HT1080 (cell line): Measurements from ENCODE around the gene SCYGR4. TPM values are rescaled to one million over a fixed set of nuclear protein-coding genes. Genes with fewer than 3 reads are reported as not detected.
"Not testable (repeated sequence)": the region's sequence is repeated elsewhere in the genome, so short reads cannot be mapped to it uniquely, and the experiment has no call there.

Experiments used
- DNase-seq: peaks from one replicate; pipeline ENCODE4 v3.0.0-alpha.2; 2015; ENCODE audit warnings: low read depth
- polyA plus RNA-seq, 2 experiments: library from polyadenylated mRNA; depleted of rRNA; stranded (reverse); fragments of >200 nt; gene quantifications; 2 replicates each; pipeline ENCODE4 v1.2.3, GENCODE V29; 2015
- total RNA-seq: library from RNA; depleted of rRNA; stranded (reverse); fragments of >200 nt; shearing (Covaris generic); gene quantifications from 2 replicates; pipeline ENCODE4 v1.2.3, GENCODE V29; 2014; rRNA removed

SCYGR4 gene
- not detected in 2 replicates for total RNA-seq
- polyA plus RNA-seq (2015; cell fraction: cytosol; rRNA removed): not detected in 2 replicates
- not detected in 2 replicates for polyA plus RNA-seq (2015; cell fraction: nucleus; rRNA removed)

DNA sequence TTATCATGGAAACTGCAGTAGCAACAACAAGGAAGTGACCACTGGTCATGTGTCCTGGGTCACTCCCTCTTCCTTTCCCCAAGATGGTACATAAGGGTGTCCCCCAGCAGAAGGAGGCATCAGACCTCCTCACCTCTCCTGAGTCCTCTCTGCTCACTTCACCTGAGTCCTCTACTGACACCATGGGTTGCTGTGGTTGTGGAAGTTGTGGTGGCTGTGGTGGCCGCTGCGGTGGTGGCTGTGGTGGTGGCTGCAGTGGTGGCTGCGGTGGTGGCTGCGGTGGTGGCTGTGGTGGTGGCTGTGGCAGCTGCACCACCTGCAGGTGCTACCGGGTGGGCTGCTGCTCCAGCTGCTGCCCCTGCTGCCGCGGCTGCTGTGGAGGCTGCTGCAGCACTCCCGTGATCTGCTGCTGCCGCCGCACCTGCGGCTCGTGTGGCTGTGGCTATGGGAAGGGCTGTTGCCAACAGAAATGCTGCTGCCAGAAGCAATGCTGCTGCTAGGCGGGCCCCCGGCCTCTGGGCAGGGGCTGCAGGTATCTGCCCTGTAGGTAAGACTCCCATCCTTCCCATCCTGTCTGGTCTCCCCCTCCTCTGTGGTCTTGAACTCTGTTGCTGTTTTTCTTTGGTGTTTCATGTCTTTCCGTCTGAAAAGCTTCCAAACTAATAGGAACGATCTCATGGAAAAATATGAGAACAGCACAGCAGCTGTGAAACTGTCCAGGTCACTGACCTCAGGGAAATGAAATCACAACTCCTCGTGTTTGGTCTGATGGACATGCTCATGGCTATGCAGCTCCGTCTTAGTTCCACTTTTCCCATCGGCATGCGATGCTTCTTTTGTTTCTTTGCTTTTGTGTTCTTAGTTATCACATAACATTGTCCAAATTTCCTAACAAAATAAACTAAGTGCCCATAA lies at the start of gene SCYGR4:
Gene SCYGR4 (plus strand): TSS at position 183 of the 915 bp plus-strand sequence. CDS start 0 bp downstream, at position 183.
- no peak for DNase-seq

DNA sequence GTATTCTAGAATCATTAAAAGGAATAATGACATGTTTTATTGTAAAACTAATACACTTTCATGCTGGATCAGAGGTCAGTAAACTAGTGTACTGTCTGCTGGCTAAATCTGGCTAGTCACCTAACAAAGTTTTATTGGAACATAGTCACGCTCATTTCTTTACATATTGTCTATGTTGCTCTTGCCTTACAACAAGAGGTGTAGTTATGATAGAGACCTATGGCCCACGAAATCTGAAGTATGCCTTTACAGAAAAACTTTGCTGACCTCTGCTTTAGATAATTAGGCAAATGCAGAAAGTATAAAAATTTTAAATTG lies 48.5 kb upstream of the SCYGR4 start:
- DNase-seq: no peak

- no peak for DNase-seq
Observed at GRCh38 chr2:227570615-227571014, 46.7 kb upstream of the SCYGR4 start.

GRCh38 chr2:227576110-227576509 lies 41.2 kb upstream of the SCYGR4 start:
- DNase-seq: no peak

- DNase-seq: no peak
Observed at GRCh38 chr2:227576812-227577211, 40.5 kb upstream of the SCYGR4 start.

DNA sequence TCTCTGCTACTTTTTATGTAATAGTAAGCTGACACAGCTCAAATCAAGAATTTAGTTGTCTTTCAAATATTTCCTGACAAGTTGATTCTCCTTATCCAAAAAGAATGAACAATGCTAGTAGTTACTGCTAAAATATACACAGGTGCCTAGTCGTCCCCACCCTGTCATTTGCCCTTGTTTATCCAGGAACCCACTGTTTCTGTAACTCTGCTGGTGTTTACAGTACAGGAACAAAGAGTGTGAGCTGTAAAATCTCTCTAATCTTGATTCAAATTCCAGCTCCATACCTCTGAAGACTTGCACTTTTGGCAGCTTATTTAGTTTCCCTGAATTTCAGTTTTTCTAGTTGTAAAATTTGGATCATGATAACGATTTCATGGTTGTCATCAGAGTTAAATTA lies 39.7 kb upstream of the SCYGR4 start:
- DNase-seq: no peak

- no peak for DNase-seq
Observed at GRCh38 chr2:227578642-227579041, 38.7 kb upstream of the SCYGR4 start.

GRCh38 chr2:227579791-227580190 lies 37.5 kb upstream of the SCYGR4 start:
- DNase-seq: no peak

DNA sequence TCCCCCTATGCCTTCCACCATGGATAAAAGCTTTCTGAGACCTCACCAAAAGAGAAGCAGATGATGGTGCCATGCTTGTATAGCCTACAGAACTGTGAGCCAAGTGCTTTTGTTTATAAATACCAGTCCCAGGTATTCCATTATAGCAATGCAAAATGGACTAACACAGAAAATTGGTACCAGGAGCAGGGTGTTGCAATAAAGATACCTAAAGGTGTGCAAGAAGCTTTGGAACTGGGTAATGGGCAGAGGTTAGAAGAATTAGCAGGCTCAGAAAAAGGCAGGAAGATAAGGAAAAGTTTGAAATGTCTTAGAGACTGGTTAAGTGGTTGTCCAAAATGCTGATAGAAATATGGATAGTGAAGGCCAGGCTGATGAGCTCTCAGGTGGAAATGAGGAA lies 34.9 kb upstream of the SCYGR4 start:
- no peak for DNase-seq

GRCh38 chr2:227592694-227593387 lies 24.5 kb upstream of the SCYGR4 start:
- no peak for DNase-seq

DNA sequence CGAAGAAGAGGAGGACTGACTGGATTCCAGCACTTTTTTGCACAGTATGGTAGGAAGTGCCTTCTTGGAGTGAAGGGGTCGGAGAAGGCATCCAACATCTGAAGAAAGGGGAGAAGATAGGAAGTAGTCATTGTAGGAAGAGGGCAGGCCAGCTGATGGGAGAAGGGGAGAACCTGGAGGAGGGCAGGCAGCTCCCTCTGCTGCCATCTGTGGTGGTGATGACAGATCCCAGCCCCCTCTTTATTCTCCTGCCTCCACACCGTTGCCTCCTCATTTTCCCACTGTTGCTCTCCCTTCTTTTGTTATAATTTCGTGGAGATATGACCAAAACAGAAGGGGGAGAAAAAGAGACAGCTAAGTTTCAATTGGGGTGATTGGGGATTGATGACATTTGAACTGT lies 21.5 kb upstream of the SCYGR4 start:
- no peak for DNase-seq

DNA sequence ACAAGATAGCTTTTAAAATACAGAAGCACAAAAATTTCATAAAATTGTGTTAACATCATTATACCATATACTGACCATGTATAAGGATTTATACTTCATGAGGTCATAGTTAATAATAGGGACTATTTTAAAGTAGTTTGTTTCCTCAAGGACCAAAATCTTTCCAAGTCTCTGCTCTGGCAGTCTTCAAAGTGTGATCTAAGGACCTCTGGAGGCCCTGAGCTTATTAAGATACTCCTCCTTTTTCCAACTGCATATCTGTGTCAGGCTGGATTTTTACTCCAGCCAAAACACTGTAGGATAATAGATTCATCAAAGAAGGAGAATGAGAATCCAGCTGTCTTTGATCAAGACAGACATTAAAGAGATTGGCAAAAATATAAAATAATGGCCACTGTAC lies 20.3 kb upstream of the SCYGR4 start:
- no peak for DNase-seq

GRCh38 chr2:227597998-227598397 lies 19.3 kb upstream of the SCYGR4 start:
- DNase-seq: peak; percentile 43

DNA sequence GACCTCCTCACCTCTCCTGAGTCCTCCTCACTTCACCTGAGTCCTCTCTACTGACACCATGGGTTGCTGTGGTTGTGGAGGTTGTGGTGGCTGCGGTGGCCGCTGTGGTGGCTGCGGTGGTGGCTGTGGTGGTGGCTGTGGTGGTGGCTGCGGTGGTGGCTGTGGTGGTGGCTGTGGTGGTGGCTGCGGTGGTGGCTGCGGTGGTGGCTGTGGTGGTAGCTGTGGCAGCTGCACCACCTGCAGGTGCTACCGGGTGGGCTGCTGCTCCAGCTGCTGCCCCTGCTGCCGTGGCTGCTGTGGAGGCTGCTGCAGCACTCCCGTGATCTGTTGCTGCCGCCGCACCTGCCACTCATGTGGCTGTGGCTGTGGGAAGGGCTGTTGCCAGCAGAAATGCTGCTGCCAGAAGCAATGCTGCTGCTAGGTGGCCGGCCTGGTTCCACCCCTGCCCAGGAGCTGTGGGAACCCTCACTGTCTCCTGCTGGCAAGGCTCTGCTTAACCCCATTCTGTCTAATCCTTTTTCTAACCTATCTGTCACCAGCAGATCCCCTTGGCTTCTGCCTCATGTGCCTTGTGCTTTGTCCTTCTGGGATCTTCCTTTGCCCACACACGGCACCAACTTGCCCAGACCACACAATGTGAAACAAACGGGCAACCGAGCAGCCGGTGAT lies 18.3 kb upstream of the SCYGR4 start, which contains the start of gene SCYGR2:
Gene SCYGR2 (plus strand): TSS at position 59 of the 669 bp plus-strand sequence. CDS start 0 bp downstream, at position 59.
- not testable (repeated sequence) for DNase-seq

- DNase-seq: no peak
Observed at GRCh38 chr2:227602358-227602757, 14.9 kb upstream of the SCYGR4 start.

DNA sequence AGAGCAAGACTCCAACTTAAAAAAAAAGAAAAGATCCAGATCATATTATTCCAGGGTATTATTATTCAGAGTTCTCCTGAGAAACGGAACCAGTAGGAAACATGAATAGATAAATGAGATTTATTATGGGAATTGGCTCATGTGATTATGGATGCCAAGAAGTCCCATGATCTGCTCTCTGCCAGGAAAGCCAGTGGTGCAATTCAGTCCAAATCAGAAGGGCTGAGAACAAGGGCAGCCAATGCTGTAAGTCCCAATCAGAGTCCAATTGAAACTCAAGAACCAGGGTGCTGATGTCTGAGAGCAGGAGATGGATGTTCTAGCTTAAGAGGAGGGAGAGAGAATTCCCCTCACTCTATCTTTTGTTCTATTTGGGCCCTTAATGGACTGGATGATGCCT lies 10.8 kb upstream of the SCYGR4 start:
- no peak for DNase-seq

- peak; percentile 30 for DNase-seq
Observed at GRCh38 chr2:227607941-227608340, 9.4 kb upstream of the SCYGR4 start.

- DNase-seq: no peak
Observed at GRCh38 chr2:227608561-227609338, 8.5 kb upstream of the SCYGR4 start.

GRCh38 chr2:227610123-227610522 lies 7.2 kb upstream of the SCYGR4 start:
- no peak for DNase-seq

GRCh38 chr2:227612546-227613271 lies 4.6 kb upstream of the SCYGR4 start:
- no peak for DNase-seq
